Endothelial cell (in vitro differentiated cells): ENCODE data around the gene ALG13. TPM values are rescaled to one million over a fixed set of nuclear protein-coding genes. Genes with fewer than 3 reads are reported as not detected.
"Not testable (repeated sequence)": the region's sequence is repeated elsewhere in the genome, so short reads cannot be mapped to it uniquely, and the experiment has no call there.

Source experiments
- DNase-seq: peaks from one replicate; pipeline ENCODE4 v3.0.0; 2021; ENCODE audit warnings: low spot score
- H3K27ac Mint-ChIP-seq: one replicate; pipeline ENCODE4 v1.8.0; 2021; ENCODE audit warnings: mixed read lengths, inconsistent platforms; ENCODE audit not compliant: unreplicated experiment
- H3K27me3 Mint-ChIP-seq: one replicate; pipeline ENCODE4 v1.8.0; 2021; ENCODE audit warnings: mild to moderate bottlenecking, moderate library complexity, mixed read lengths, inconsistent platforms; ENCODE audit not compliant: unreplicated experiment
- H3K36me3 Mint-ChIP-seq: one replicate; pipeline ENCODE4 v1.8.0; 2021; ENCODE audit warnings: mild to moderate bottlenecking, low read depth, mixed read lengths, inconsistent platforms; ENCODE audit not compliant: unreplicated experiment
- H3K4me1 Mint-ChIP-seq: one replicate; pipeline ENCODE4 v1.8.0; 2021; ENCODE audit warnings: mild to moderate bottlenecking, mixed read lengths, inconsistent platforms; ENCODE audit not compliant: unreplicated experiment
- H3K4me3 Mint-ChIP-seq: one replicate; pipeline ENCODE4 v1.8.0; 2021; ENCODE audit warnings: mild to moderate bottlenecking, mixed read lengths, inconsistent platforms; ENCODE audit not compliant: unreplicated experiment
- H3K9me3 Mint-ChIP-seq: one replicate; pipeline ENCODE4 v1.8.0; 2021; ENCODE audit warnings: mixed read lengths, inconsistent platforms; ENCODE audit not compliant: unreplicated experiment
- long read RNA-seq: library from polyadenylated mRNA; unstranded; transcript quantifications from one replicate; pipeline ENCODE4 v2.0.0, GENCODE V29; 2020; ENCODE audit not compliant: unreplicated experiment
- total RNA-seq: library from RNA; stranded (reverse); fragmentation: NEBNext Ultra II Directional; extraction: Animal tissue kit (Norgen Biotek cat#: 25700); gene quantifications from one replicate; pipeline ENCODE4 v1.2.1, GENCODE V29; 2021; ENCODE audit not compliant: unreplicated experiment
- TF ChIP-seq, protein P1 (sequence below): fragments of 200-600 bp; sonication (generic); IDR thresholded peaks from one replicate; pipeline ENCODE4 v1.5.0; 2021; ENCODE audit warnings: antibody characterized with exemption; ENCODE audit not compliant: unreplicated experiment

ALG13 gene
- total RNA-seq: 29.0 TPM
- long read RNA-seq, partial matches to known transcripts: 0 of 5 reads
- long read RNA-seq, other reads (novel, unspliced or antisense): 1 of 5 reads

DNA sequence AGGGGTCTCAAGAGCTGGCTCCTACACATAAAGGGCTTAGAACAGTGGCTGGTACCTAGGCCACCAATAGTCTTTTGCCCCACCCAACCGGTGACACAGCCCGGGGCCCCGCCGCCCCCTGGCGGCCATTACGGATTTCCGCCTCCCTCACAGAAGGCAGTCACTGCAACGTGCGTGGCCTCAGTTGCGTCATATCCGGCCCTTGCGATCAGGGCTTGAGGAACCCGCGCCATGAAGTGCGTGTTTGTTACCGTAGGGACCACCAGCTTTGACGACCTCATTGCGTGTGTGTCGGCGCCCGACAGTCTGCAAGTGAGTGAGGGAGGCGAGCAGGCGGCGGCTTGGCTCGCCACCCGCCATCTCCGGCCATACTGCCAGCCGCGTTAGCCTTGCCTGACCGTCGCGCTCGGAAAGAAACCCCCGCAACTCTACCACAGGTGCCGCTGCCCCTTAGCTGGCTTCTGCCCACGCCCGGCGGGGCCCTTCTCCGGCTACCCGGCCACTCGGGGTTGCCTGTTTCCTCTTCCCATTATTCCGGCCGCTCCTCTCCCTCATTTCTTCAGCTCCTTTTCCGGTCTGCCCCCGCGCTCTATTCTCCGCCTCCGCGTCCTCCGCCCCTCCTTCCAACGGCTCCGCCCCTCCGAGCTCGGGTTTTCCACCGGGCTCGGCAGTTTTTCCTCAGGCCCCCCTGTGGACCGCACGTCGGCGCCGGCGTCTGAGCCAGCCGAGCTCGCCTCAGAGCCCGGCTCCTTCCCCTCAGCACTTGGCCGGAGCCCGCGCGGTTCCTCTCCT is at the start of gene ALG13:
TSS of gene ALG13 (plus strand) at position 183 of the 792 bp plus-strand sequence. CDS start at position 232, 49 bp downstream.
- Mint-ChIP-seq H3K36me3 (no peaks in the 10 kb centered on the region), H3K27me3 (no peaks in the 10 kb centered on the region), H3K4me3 (peak within 1 kb of the TSS; percentile 89), H3K4me1 (peaks cover 12% of the 10 kb centered on the region), H3K9me3 (no peaks in the 10 kb centered on the region), H3K27ac (peak within 1 kb of the TSS; percentile 85)
- TF ChIP-seq, protein P1, sequence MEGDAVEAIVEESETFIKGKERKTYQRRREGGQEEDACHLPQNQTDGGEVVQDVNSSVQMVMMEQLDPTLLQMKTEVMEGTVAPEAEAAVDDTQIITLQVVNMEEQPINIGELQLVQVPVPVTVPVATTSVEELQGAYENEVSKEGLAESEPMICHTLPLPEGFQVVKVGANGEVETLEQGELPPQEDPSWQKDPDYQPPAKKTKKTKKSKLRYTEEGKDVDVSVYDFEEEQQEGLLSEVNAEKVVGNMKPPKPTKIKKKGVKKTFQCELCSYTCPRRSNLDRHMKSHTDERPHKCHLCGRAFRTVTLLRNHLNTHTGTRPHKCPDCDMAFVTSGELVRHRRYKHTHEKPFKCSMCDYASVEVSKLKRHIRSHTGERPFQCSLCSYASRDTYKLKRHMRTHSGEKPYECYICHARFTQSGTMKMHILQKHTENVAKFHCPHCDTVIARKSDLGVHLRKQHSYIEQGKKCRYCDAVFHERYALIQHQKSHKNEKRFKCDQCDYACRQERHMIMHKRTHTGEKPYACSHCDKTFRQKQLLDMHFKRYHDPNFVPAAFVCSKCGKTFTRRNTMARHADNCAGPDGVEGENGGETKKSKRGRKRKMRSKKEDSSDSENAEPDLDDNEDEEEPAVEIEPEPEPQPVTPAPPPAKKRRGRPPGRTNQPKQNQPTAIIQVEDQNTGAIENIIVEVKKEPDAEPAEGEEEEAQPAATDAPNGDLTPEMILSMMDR: peak; percentile 63
- peak; percentile 72 for DNase-seq

DNA sequence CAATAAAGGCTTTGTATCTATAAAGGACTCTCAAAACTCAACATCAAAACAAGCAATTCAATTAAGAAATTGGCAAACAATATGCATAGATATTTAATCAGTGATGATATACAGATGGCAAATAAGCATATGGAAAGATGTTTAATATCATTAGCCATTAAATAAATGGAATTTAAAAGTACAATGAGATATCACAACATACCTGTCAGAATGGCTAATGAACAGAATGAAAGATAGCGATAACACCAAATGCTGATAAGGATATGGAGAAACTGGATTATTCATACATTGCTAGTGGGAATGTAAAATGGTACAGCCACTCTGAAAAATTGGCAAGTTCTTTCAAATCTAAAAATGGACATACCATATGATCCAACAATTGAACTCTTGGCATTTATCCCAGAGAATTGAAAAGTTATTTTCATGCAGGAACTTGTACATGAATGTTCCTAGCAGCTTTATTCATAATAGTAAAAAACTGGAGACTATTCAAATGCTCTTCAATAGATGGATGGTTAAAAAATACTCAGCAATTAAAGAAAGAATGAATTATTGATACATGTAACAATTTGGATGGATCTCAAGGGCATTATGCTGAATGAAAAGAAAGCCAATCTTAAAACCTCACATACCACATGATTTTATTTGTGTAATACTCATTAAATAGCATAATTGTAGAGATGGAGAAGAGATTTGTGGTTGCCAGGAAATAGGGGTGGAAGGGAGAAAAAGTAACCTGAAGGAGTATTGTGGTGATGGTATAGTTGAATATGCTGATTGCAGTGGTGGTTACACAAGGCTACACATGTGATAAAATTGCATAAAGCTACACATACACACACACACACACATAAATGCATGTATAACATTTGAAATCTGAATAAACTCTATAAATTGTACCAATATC is 45.9 kb upstream of the ALG13 start:
- H3K36me3 Mint-ChIP-seq: no peaks in the 10 kb centered on the region
- H3K27ac Mint-ChIP-seq: no peak overlapping the region
- H3K27me3 Mint-ChIP-seq: no peaks in the 10 kb centered on the region
- H3K9me3 Mint-ChIP-seq: no peaks in the 10 kb centered on the region
- no peak overlapping the region for H3K4me3 Mint-ChIP-seq
- no peak for DNase-seq
- TF ChIP-seq, protein P1: no peak
- H3K4me1 Mint-ChIP-seq: no peaks in the 10 kb centered on the region

DNA sequence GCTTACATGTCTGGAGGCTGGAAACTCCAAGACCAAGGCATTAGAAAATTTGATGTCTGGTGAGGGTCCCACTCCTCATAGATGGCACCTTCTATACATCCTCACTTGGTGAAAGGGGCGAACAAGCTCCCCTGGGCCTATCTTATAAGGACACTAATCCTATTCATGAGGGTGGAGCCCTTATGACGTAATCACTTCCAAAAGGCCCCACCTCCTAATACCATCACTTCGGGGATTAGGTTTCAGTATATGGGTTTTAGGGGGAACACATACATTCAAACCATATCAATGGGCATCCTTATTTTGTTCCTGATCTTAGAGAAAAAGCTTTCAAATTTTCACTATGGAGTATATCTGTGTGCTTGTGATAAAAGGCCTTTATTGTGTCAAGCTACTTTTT is 39.0 kb upstream of the ALG13 start:
- H3K4me3 Mint-ChIP-seq: no peak overlapping the region
- H3K9me3 Mint-ChIP-seq: no peaks in the 10 kb centered on the region
- no peaks in the 10 kb centered on the region for H3K36me3 Mint-ChIP-seq
- no peaks in the 10 kb centered on the region for H3K4me1 Mint-ChIP-seq
- H3K27me3 Mint-ChIP-seq: no peaks in the 10 kb centered on the region
- no peak overlapping the region for H3K27ac Mint-ChIP-seq
- no peak for DNase-seq
- TF ChIP-seq, protein P1: no peak

DNA sequence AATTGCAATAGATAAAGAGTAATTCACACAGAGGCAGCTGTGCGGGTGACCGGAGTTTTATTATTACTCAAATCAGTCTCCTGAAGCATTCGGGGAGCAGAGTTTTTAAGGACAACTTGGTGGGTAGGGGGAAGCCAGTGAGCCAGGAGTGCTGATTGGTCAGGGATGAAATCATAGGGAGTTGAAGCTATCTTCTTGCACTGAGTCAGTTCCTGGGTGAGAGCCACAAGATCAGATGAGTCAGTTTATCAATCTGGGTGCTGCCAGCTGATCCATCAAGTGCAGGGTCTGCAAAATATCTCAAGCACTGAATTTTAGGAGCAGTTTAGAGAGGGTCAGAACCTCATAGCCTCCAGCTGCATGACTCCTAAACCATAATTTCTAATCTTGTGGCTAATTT is 35.8 kb upstream of the ALG13 start:
- not testable (repeated sequence) for H3K9me3 Mint-ChIP-seq, H3K36me3 Mint-ChIP-seq, H3K4me3 Mint-ChIP-seq, H3K27ac Mint-ChIP-seq, H3K27me3 Mint-ChIP-seq, DNase-seq, H3K4me1 Mint-ChIP-seq

DNA sequence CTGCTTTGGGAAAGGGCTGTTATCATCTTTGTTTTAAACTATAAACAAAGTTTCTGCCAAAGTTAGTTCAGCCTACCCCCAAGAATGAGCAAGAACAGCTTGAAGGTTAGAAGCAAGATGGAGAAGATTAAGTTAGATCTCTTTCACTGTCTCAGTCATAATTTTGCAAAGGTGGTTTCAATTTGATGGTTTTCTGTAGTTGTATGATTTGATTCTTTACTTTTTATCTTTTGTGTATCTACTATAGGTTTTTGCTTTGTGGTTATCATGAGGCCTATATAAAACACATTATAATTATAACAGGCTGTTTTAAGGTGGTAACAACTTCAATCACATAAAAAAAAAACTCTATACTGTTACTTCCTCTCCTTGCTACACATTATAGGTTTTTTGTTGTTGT is 35.4 kb upstream of the ALG13 start:
- TF ChIP-seq, protein P1: no peak
- Mint-ChIP-seq H3K27ac (no peak overlapping the region), H3K27me3 (no peaks in the 10 kb centered on the region), H3K4me3 (no peak overlapping the region), H3K9me3 (no peaks in the 10 kb centered on the region), H3K36me3 (no peaks in the 10 kb centered on the region), H3K4me1 (no peaks in the 10 kb centered on the region)
- DNase-seq: no peak
